ENCODE data around the gene GJC2. TPM values are rescaled to one million over a fixed set of nuclear protein-coding genes. Genes with fewer than 3 reads are reported as not detected.

Gene GJC2
- total RNA-seq, 1 donor from 2014 or later = 6.9 TPM

- Histone ChIP-seq H3K27me3 (no peaks in the 10 kb centered on the region), H3K4me1 (peaks cover 6% of the 10 kb centered on the region), H3K27ac (no peak overlapping the region), H3K36me3 (no peaks in the 10 kb centered on the region), H3K4me3 (no peak overlapping the region), H3K9me3 (no peaks in the 10 kb centered on the region)
- TF ChIP-seq, protein P1, sequence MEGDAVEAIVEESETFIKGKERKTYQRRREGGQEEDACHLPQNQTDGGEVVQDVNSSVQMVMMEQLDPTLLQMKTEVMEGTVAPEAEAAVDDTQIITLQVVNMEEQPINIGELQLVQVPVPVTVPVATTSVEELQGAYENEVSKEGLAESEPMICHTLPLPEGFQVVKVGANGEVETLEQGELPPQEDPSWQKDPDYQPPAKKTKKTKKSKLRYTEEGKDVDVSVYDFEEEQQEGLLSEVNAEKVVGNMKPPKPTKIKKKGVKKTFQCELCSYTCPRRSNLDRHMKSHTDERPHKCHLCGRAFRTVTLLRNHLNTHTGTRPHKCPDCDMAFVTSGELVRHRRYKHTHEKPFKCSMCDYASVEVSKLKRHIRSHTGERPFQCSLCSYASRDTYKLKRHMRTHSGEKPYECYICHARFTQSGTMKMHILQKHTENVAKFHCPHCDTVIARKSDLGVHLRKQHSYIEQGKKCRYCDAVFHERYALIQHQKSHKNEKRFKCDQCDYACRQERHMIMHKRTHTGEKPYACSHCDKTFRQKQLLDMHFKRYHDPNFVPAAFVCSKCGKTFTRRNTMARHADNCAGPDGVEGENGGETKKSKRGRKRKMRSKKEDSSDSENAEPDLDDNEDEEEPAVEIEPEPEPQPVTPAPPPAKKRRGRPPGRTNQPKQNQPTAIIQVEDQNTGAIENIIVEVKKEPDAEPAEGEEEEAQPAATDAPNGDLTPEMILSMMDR (IDR thresholded peaks at IDR 0.05) = no peak
- DNase-seq (peak; percentile 42), ATAC-seq (no peak)
- intact Hi-C loops (cut with DNase I) = no loop called here
These were observed 7.4 kb downstream of the GJC2 start for GRCh38 chr1:228156941-228157728.

- ATAC-seq = no peak
- TF ChIP-seq, protein P1 (IDR thresholded peaks at IDR 0.05) = no peak
- no peaks in the 10 kb centered on the region for H3K27me3 ChIP-seq
- intact Hi-C loops (cut with DNase I) = no loop called here
- DNase-seq = peak; percentile 53
- no peak overlapping the region for H3K27ac ChIP-seq
- H3K9me3 ChIP-seq = no peaks in the 10 kb centered on the region
- no peaks in the 10 kb centered on the region for H3K36me3 ChIP-seq
- H3K4me3 ChIP-seq = no peak overlapping the region
- H3K4me1 ChIP-seq = peaks cover 12% of the 10 kb centered on the region
These were observed 8.0 kb downstream of the GJC2 start for GRCh38 chr1:228157729-228158126.

- H3K27me3 ChIP-seq = no peaks in the 10 kb centered on the region
- H3K36me3 ChIP-seq = no peaks in the 10 kb centered on the region
- no peak overlapping the region for H3K27ac ChIP-seq
- H3K4me1 ChIP-seq = peaks cover 18% of the 10 kb centered on the region
- TF ChIP-seq, protein P1 (IDR thresholded peaks at IDR 0.05) = no peak
- no peak overlapping the region for H3K4me3 ChIP-seq
- no peaks in the 10 kb centered on the region for H3K9me3 ChIP-seq
- intact Hi-C loops (cut with DNase I) = no loop called here
- ATAC-seq (no peak), DNase-seq (peak; percentile 50)
These were observed 8.6 kb downstream of the GJC2 start for GRCh38 chr1:228158151-228159007.

DNA sequence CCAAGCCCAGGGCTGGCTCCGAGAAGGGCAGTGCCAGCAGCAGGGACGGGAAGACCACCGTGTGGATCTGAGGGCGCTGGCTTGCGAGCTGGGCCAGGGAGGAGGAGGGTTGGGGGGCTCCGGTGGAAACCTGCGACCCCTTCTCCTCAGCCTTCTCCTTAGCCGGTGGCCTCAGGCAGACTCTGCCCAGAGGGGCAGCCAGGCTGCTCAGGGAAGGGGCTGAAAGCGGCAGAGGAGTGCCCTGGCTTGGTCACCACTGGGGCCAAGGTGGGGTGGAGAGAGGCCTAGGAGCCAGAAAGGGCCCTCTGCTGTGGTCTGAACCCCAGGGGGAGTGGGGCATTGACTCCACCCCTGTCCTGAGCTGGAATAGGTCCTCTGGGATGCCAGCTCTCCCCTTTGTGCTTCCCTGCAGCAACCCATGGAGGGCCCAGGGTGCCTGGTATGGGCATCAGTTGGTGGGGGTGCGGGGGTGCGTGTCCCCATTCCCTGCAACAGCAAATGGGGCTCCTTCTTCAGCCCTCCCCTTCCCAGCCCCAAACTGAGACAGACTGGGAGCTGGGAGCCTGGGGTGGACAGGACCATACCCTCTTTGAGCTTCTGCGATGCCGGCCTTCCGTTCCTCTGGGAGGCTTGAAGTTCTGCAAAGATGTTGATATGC is 9.4 kb downstream of the GJC2 start:
- DNase-seq (no peak), ATAC-seq (no peak)
- Histone ChIP-seq H3K4me1 (peaks cover 21% of the 10 kb centered on the region), H3K36me3 (no peaks in the 10 kb centered on the region), H3K9me3 (no peaks in the 10 kb centered on the region), H3K27me3 (no peaks in the 10 kb centered on the region), H3K27ac (no peak overlapping the region), H3K4me3 (no peak overlapping the region)
- intact Hi-C loops (cut with DNase I) = no loop called here
- TF ChIP-seq, protein P1 (IDR thresholded peaks at IDR 0.05) = no peak

- ATAC-seq (no peak), DNase-seq (peak; percentile 61)
- no peak overlapping the region for H3K4me3 ChIP-seq
- H3K9me3 ChIP-seq = no peaks in the 10 kb centered on the region
- H3K27ac ChIP-seq = peak overlapping the region; percentile 6
- H3K27me3 ChIP-seq = no peaks in the 10 kb centered on the region
- intact Hi-C loops (cut with DNase I) = no loop called here
- H3K36me3 ChIP-seq = no peaks in the 10 kb centered on the region
- TF ChIP-seq, protein P1 (IDR thresholded peaks at IDR 0.05) = no peak
- H3K4me1 ChIP-seq = peaks cover 21% of the 10 kb centered on the region
These were observed 10.6 kb downstream of the GJC2 start for GRCh38 chr1:228160201-228160761.

Measured in upper lobe of right lung (tissue), 1 donor.